Effector CD4-positive, alpha-beta T cell (primary cell): ENCODE data around the gene PACS2.

Experiments used
- DNase-seq: peaks from one replicate; pipeline ENCODE4 v3.0.0-alpha.2; 2020

PACS2 gene

DNA sequence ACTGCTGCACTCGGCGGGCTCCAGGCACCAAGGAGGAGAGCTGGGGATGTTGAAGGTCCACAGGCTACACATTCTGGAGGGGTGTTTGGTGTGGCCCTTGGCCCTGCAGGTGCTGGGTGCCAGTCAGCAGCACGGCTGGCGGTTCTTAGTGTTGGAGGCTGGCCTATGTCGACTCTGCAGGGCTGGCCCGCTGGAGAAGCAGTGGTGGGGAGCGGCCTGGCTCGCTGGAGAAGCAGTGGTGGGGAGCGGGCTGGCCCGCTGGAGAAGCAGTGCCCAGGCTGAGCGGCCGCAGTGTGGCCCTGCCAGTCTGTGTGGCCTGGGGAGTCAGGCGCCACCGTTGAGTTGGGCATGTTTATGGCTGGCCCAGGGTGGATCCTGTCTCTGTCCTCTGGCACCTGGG lies 132.4 kb downstream of the PACS2 start:
- no peak for DNase-seq
